H1 (cell line): Measurements from ENCODE around the gene SMAP2.

Experiments used
- ATF3 ChIP-seq: IDR thresholded peaks from 2 replicates; pipeline ENCODE4 v1.6.1; 2011; ENCODE audit warnings: low read depth, mild to moderate bottlenecking, low read length; ENCODE audit not compliant: insufficient read depth
- CHD2 ChIP-seq: IDR thresholded peaks from 2 replicates; pipeline ENCODE4 v1.6.1; 2012; ENCODE audit warnings: low read length, improper control_type of control experiment
- CTCF ChIP-seq, 3 experiments: IDR thresholded peaks; 1 replicate in 2 of 3; 2 replicates in 1 of 3; pipeline versions ENCODE4 v1.5.1 to v1.6.1; 2011; ENCODE audit warnings: low read length in 3 of 3, mild to moderate bottlenecking in 3 of 3, inconsistent platforms in 2 of 3, low read depth in 1 of 3, moderate library complexity in 1 of 3; ENCODE audit not compliant: insufficient read depth in 1 of 3; ENCODE audit errors: control extremely low read depth in 1 of 3
- EP300 ChIP-seq, 2 experiments: IDR thresholded peaks; 1 replicate in 1 of 2; 2 replicates in 1 of 2; pipeline ENCODE4 v1.6.1; 2011 to 2012; ENCODE audit warnings: low read depth in 2 of 2, low read length in 2 of 2, mild to moderate bottlenecking in 2 of 2, borderline replicate concordance in 1 of 2, inconsistent platforms in 1 of 2, moderate library complexity in 1 of 2
- FOSL1 ChIP-seq: IDR thresholded peaks from 2 replicates; pipeline ENCODE4 v1.6.1; 2011; ENCODE audit warnings: mild to moderate bottlenecking, low read depth, low read length, moderate library complexity; ENCODE audit not compliant: insufficient read depth
- KDM1A ChIP-seq: fragments of 200-600, 300-600 bp; sonication (generic); IDR thresholded peaks from 2 replicates; pipeline ENCODE4 v1.7.1; 2016; ENCODE audit warnings: mild to moderate bottlenecking, low read length, borderline replicate concordance
- ZNF274 ChIP-seq: IDR thresholded peaks from 2 replicates; pipeline ENCODE4 v1.7.0; 2012; ENCODE audit warnings: low read length, borderline replicate concordance; ENCODE audit errors: extremely low read depth

- no peak for TF ChIP-seq FOSL1
- no peak for TF ChIP-seq ATF3
- TF ChIP-seq CTCF (IDR thresholded peaks at IDR 0.05; ENCODE audit: control extremely low read depth in 1 of 3, insufficient read depth in 1 of 3, low read depth in 1 of 3, low read length in 3 of 3) = no peak
- TF ChIP-seq KDM1A = no peak
- TF ChIP-seq ZNF274 = no peak
- TF ChIP-seq EP300 (IDR thresholded peaks at IDR 0.05; ENCODE audit: borderline replicate concordance in 1 of 2, low read depth in 2 of 2, low read length in 2 of 2) = no peak
- no peak for TF ChIP-seq CHD2
These were observed 7.3 kb downstream of the SMAP2 start for GRCh38 chr1:40380817-40381216.
